Measurements from ENCODE around the gene GSN.

GSN gene

DNA sequence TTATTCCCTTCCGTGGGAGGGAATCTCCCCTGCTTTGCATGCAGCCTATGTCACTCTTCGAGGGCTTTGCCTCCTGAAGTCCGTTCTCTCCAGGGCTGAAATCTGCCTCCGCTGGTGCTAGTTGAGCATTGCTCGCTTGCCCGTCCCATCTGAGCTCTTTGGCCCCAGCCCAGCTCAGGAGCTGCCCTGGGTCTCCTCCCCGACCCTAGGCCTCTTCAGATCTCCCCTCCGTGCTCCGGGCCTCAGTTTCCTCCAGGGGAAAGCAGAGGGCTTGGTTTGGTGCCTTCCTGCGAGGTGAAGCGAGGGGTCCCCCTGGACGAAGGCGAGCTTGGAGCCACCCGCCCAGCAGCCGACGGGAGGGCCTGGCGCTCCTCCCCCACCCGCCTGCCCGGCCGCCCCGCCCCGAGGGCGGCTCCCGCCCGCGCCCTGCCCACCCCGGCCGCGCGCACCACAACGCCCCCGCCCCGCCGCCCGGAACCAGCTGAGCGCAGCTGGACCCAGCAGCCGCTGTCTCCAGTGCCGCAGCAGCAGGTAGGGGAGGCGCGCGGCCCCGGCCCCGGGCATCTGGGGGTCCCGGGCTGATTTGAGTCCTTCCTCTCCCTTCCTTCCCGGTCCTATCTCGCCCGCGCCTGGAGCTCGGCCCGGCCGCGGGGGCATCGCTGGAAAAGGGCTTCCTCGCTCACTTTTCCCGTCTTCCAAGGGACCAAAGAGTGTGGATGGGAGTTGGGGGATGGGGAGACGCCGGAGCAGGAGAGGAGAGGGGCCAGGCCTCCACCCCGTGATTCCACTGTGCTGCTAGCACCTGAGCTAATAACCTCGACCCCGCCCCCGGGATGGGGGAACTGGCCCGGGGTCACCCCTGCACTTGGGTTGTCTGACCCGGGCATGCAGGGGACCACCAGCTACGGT is at the start of gene GSN:
GSN (plus strand) TSS at position 474 of the 909 bp plus-strand sequence. CDS start 33,810 bp downstream, outside the sequence.
- peak in 1 of 4 experiments; percentile 32 for DNase-seq

DNA sequence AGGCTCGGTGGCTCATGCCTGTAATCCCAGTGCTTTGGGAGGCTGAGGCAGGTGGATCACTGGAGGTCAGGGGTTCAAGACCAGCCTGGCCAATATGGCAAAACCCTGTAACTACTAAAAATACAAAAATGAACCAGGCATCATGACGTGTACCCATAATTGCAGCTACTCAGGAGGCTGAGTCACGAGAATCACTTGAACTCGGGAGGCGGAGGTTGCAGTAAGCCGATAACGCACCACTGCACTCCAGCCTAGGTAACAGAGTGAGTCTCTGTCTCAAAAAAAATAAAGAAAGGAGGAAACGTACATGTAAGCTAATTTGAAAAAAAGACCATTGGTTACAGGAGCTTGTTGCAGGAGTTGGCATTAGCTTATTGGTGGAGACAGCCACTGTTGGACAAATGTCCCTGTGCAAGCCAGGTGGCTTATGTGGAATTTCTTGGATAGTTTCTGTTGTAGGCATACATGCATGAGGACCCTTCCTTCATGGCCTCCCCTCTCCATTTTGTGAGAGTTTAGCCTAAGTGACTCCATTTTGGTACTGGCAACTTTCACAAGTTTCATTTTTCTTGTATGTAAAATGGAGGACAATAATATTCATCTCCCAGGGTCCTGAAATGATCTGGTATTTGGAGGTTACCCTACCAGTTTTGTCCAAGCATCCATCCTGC is 49.5 kb upstream of the GSN start:
- no peak for DNase-seq

DNA sequence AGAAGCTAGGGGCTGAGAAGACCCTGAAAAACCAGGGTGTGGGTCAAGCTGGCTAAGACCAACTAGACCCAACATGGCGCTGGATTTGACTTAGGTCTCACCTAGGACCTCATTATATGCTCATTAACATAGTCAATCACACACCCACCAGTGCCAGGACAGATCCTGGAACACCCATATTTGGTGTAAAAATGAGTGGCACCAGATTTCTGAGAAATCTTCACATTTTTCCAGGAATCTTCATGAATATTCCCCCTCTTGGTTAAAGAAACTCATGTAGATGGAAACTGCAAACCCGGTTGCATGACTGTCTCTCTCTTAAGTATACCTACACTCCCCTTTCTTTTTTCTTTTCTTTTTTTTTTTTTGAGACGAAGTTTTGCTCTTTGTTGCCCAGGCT is 48.4 kb upstream of the GSN start:
- DNase-seq, result no peak

DNA sequence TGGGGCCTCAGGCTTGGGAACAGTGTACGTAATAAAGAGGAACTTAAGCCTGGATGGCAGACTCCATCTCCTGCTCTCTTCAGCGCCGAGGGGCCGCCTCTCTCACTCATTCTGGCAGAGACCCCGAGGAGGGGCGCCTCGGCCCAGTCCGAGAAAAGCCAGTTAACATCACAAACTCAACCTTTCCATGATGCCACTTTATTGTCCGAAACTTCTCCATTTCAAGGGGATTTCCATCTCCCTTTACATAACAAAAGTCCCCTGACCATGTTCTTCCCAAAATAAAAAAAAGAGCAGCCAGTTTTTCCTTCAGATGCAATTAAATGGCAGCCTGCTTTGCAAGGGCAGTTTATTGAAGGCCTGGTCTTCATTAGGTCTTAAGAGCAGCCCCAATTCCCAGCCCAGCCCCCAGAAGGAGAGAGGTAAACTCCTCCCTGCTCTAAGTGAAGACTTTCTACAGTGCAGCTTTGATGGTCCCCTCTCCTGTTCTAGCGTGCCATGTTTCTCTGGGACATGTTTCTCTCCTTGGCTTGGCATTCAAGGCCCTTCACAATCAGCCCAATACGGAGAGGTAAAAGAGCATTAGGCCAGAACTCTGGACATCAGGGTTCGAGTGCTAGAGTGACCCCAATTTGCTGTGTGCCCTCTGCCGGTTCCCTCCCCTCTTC is 46.8 kb upstream of the GSN start:
- DNase-seq, result no peak

DNA sequence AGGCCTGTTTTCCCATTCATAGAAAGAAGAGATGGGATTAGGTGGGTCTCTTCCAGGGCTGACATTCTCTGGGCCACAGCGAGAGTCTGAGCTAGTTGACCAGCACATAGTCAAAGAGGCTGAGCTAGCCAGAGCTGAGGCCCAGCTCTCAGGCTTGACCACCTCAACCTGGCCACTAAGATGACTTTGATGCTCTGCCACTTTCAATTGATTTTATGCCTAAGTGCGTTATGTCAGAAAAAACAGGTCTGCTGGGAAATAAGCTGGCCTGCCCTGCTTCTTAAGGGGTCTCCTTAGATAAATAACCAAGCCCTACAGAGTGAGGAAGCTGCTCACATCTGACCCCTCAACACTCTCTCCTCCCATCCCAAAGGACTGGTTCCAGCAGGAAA is 46.3 kb upstream of the GSN start:
- DNase-seq, result no peak

DNA sequence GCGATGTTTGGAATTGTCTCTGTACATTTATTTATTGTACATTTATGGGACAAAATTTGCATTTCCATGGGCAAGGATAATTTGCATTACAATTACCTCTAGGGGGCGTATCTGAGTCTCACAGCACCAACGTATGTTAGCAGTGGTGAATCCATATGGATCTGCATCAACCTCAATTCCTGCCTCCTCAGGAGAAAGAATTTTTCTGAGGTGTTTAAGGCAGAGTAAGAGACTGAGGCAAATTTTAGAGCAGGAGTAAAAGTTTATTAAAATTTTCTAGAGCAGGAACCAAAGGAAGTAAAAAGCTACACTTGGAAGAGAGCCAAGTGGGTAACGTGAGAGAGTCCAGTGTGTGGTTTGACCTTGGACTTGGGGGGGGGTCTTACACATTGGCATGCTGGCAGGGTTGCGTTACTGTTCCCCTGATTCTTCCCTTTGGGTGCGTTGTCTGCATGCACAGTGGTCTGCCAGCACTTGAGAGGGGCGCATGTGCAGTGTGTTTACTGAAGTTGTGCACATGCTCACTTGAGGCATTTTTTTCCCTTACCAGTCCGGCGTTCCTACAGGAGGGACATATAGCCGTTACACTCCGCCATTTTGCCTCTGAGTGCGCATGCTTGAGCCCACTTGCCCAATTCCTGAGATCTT is 45.3 kb upstream of the GSN start:
- no peak for DNase-seq

DNA sequence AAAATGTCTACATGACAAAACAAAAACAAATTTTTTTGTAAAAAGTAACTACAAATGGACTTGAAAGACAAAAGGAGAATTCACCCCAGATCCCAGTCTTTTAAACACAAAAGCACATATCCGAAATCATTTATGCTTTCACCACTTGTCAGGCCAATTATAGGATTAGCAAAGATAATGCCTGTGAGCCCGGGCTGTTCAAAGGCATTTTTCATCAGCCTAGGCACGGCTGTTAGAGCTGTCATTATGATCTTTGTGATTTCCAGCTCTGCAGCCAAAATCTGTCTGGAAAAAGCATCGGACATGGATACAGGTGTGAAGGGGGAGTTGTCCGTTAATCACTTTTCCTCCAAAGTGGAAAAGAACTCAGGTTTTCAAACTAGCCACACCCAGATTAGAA is 42.7 kb upstream of the GSN start:
- DNase-seq, result no peak

DNA sequence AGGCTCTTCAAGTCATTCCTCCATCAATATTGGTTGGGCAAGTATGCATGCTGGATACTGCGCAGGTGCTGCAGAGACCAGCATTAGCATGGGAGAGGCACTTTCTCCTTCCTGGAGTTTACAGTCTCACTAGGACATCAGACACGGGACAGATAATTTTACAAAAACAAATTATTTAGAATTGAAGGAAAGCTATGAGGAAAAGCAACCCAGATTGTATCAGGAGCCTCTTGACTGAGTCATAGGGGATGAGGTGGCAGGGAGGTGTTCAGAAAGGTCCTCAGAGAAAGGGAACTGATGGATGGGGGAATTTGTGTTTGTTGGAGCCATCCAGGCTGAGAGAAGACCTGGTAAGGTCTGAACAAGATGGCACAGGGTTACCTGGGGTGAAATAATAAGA is 41.8 kb upstream of the GSN start:
- DNase-seq, result no peak

DNA sequence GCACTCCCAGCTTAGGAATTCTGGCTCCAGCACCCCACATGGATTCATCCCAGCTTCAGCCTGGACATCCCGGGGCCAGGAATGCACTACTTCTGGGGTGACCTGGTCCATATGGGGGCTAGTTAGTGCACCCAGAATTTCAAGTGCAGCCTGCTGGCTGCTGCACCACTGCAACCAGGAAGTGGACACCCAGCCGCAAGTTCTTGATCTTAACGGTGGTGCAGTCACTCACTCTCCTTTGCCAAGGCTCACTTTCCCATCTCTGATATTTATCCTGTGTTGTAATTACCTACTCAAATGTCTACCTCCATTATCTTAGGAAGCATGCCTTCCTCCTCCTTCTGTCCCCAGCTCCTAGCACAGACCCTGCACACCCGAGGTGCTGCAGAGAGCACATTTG is 40.1 kb upstream of the GSN start:
- DNase-seq, result no peak

DNA sequence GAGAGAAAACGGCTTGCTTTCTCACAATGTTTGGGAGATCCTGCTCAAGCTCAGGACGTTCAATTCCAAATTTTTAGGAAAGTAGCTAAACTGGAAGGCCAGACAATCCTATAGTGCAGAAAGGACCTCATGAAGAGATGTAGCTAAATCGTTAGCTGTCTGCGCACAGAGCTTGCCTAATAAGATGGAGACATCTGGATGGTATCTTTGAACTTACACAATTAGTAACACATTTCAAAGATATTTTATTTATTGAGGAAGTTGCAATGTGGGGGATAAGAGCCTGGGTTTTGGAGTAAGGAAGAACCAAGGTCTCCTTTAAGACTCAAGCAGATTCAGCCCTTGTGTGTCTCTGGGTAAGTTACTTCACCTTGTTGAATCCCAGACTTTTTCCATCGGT is 37.7 kb upstream of the GSN start:
- DNase-seq, result no peak

DNA sequence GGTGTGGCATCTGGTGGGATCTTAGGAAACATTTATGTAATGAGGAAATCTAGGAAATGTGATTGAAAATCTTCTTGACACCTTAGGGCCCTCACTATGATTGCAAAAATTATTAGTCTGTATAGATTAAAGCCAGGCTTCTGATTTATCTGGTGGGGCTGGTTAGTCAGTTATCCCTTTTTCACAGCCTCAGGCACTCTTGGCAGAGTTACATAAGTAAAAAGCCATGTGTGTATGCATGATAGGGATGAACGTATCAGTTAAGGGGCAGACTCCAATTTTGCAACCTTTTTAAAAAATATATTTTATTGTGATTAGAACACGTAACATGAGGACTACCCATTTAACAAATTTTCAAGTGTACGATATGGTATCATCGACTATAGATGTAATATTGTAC is 35.7 kb upstream of the GSN start:
- DNase-seq, result no peak

DNA sequence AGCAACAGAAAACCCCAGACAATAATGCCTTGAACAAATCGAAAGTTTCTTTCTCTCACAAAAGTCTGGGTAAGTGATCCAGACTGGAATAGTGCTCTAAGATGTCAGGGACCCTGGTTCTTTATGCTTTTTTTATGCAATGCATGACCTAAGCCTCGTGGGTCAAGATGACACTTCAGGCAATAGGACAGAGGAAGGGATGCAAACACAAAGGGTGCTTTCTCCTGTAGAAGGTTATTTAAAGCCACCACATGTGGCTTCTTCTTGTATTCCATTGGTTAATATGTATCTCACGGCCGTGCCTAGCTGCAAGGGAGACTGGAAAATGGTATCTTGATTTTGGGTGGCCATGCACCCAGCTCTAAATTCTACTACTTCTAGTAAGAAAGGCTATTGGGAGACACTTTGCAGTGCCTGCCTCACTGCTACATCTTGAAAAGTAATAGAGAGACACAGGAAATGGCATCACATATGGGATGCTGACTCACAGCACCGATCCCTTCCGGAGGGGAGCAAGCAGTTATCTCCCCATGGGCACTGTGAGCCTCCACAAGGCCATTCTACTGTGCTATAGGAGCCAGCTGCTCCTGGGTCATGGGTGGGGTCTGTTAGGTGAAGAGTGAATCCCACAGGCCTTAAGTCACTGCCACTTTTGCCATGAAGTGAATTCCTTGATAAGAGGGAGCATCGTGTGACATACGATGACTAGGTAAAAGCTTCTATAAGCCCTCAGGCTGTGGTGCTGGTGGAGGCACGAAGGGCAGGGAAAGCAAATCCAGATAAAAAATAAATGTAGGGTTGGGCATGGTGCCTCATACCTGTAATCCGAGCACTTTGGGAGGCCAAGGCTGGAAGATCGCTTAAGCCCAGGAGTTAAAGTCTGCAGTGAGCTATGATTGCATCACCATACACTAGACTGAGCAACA is 33.8 kb upstream of the GSN start:
- DNase-seq, result no peak

DNA sequence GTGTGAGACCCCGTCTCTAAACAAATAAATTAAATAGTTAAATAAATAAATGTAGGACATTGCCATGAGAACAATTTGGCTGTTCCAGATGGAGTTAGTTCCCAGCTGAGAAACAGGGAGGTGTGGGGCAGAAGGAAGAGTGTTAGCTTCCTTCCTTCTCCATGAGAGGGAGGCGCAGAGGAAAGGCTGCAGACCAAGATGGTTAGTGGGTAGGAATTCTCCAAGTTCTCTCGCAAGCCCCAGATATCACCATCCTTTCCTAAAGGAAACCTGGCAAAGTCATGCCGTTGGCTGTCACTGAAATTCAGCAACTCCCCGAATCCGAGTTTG is 33.2 kb upstream of the GSN start:
- no peak for DNase-seq

DNA sequence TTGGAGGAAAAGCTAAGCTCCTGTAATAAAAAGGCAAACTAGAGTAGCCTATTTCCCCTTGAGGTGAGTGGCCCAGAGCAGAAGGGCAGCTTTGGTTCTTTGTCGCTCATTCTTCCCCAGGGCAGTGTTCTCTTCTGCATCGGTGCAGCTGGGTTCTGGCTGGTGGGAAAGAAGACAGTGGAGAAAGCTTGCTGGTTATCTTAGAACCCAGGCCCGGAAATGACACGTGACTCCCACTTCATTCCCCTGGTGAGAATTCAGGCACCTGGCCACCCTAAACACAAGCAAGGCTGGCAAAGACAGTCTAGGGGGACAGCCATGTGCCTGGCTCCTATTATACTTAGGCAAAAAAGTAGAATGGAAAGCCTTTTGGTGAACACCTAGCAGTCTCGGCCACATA is 32.5 kb upstream of the GSN start:
- no peak for DNase-seq

DNA sequence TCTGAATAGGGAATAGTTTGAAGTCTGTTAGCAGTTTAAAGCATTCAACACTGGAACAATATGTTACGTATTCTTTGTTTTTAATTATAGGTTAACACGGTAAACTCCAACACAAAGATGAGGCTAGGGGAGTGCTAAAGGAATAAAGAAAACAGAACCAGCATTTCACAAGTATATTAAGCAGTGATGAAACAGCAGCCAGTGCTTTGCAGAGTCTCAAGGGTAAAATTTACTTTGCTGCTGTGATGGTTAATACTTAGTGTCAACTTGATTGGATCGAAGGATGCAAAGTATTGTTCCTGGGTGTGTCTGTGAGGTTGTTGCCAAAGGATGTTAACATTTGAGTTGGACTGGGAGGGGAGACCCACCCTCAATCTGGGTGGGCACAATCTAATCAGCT is 30.0 kb upstream of the GSN start:
- no peak for DNase-seq

DNA sequence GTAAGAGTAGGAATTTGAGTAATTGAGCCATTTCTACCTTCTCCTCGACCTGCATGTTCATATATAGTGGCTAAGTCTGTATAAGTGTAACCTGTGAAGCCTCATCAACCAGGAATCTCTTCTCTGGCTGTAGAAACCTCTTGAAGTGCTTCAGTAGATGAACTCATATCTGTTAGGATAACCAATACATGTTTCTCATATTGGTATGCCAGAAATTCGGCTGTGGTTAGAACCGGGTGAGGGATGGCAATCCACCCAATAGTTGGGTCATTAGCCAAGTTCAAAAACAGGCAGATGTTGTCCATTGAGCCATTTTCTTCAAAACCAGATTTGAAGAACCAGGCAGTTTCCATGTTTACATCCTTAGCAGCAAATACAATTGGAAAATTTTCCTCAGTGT is 28.9 kb upstream of the GSN start:
- no peak for DNase-seq

DNA sequence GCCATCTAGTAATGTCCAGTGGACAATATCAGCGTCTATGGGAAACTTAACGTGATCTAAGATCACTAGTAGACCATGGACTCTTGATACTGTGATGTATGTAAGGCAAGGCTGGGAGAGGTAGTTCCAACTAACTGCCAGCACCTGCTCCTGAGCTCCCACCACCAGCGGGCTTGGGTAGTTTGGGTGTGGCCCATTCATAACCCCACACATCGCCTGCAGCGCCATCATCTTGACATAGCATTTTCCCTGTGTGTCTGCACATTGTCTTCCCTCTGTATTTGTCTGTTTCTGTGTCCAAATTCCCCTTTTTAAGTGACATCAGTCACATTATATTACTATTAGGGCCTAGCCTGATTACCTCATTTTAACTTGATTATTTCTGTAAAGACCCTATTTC is 28.1 kb upstream of the GSN start:
- no peak for DNase-seq

DNA sequence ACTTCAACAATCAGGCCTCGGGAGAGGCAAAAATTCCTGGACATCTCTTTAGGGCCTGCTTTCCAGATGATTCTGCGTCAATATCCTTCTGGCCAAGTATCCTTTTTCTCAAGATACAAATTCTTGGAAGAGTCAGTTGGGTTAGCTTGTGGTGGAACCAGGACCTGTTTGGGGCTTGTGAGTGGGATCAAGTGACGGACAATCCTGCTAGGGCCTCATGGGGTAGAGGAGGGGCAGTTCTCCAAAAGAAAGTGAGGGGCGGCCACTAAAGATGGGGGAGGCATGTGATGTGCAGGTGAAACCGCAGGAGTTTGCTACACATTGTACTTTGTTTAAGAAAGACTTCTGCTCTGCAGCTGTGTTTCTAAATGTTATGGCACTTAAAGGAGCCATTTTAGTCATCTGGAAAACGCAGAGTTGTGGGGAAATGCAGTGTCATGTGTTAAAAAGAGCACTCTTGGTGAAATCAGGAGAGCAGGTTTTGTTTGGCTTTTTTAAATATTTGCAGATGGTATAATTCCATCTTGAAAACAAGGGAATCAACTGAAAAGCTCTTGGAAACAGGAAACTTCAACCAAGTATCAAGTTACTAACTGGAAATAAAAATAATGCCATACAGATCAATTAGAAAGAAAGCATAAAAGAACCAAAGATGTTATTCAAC is 27.4 kb upstream of the GSN start:
- no peak for DNase-seq

DNA sequence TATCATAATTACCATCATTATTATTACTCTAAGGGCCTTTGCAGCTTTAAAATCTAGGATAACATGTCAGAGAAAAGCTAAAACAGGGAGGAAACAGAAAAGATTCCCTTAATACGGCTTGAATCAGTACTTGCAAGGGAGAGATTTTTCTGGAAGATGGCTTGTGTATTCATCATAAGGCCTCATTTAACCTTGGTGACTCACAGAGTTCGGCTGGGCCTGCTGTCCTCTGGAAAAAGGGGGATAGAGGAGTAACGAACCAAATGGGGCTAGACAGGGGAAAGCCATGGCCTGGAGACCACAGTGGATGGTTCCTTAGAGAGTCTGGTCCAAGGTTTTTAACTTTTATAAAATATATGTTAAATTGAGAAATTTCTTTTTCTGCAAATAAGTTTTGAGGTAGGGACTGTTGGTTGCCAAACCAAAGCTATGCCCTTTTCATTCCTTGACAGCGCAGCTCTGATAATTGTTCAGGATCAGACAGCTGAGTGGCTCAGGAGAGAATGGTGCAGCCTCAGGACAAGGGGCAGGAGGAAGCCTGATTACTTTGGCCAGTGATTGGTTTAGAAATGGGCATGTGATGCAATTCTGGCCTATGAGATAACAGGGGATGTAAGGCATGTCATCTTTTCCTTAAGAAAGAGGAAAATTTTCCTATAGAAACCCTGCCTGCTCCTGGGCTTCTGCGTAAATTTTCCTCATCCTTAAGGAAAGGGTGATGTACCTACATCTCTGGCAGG is 25.6 kb upstream of the GSN start:
- no peak for DNase-seq

DNA sequence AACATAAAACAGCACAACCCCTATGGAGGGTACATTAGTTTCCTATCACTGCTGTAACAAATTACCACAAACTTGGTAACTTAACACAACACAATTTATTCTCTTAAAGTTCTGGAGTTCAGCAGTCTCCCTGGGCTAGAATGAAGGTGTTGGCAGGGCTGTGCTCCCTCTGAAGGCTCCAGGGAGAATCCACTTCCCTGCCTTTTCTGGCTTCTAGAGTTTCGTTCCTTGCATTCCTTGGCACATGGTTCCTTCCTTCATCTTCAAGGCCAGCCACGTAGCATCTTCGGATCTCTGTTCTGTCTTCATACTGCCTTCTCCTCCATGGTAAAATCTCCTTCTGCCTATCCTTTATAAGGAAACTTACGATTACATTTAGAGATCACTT is 25.0 kb upstream of the GSN start:
- no peak for DNase-seq
